Gastroesophageal sphincter (tissue), 3 donors: ENCODE results near the gene BRCA1.

Experiments
- POLR2A ChIP-seq, 2 donors: fragments of 450-650 bp; IDR thresholded peaks; one replicate each; pipeline ENCODE4 v1.6.1; 2017; ENCODE audit warnings: antibody characterized with exemption in 2 of 2, mild to moderate bottlenecking in 2 of 2, moderate library complexity in 1 of 2
- TF ChIP-seq, protein P1 (sequence below), 4 experiments: fragments of 200-600 bp in 2 of 4; fragments of 450-650 bp in 2 of 4; sonication (generic) in 1 of 4; IDR thresholded peaks; one replicate each; pipeline ENCODE4 v1.5.1; 2017 to 2019; ENCODE audit warnings: antibody characterized with exemption in 4 of 4, mild to moderate bottlenecking in 2 of 4, moderate library complexity in 2 of 4

DNA sequence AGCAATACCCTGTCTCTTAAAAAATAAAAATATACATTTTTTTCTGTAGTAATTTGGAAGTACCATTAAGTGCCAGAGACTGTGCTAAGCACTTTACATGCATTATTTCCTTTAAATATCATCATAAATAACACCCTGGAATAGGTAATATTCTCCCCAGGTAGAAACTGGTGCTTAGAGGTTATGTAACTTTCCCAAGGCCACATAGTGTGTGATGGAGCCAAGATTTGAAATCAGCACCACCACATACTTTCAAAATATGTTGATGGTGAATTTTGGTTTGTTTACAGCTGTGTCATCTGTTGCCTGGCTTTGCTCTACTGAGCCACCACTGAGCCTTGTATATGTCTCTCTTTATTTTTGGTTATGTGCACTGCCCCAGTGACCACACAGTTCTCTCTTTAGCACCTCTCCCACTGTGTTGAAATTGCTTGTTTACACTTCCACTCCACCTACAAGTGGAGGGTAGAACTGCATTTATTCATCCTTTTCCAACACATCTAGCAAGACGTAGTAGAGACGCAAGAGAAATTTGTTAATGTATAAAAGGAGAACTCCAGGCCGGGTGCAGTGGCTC, 26.8 kb upstream of the BRCA1 start:
- no peak for TF ChIP-seq POLR2A (IDR thresholded peaks at IDR 0.05)
- TF ChIP-seq, protein P1, sequence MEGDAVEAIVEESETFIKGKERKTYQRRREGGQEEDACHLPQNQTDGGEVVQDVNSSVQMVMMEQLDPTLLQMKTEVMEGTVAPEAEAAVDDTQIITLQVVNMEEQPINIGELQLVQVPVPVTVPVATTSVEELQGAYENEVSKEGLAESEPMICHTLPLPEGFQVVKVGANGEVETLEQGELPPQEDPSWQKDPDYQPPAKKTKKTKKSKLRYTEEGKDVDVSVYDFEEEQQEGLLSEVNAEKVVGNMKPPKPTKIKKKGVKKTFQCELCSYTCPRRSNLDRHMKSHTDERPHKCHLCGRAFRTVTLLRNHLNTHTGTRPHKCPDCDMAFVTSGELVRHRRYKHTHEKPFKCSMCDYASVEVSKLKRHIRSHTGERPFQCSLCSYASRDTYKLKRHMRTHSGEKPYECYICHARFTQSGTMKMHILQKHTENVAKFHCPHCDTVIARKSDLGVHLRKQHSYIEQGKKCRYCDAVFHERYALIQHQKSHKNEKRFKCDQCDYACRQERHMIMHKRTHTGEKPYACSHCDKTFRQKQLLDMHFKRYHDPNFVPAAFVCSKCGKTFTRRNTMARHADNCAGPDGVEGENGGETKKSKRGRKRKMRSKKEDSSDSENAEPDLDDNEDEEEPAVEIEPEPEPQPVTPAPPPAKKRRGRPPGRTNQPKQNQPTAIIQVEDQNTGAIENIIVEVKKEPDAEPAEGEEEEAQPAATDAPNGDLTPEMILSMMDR (IDR thresholded peaks at IDR 0.05) = no peak
